KMS-11 (cell line): ENCODE measurements around the gene LAG3.

Source experiments
- H2AFZ ChIP-seq: fragments of 200-600 bp; sonication (generic); 2 replicates; pipeline ENCODE4 v1.6.1; 2016; ENCODE audit warnings: antibody characterized with exemption, mixed run types, low read depth
- H3K27ac ChIP-seq: fragments of 200-600 bp; sonication (generic); 2 replicates; pipeline ENCODE4 v1.6.1; 2016; ENCODE audit warnings: mild to moderate bottlenecking, mixed run types
- H3K27me3 ChIP-seq: fragments of 200-600 bp; sonication (generic); 2 replicates; pipeline ENCODE4 v1.6.1; 2017; ENCODE audit warnings: mild to moderate bottlenecking, low read depth, mixed run types, moderate library complexity; ENCODE audit not compliant: insufficient read depth
- H3K36me3 ChIP-seq: fragments of 200-600 bp; sonication (generic); 2 replicates; pipeline ENCODE4 v1.6.1; 2017; ENCODE audit warnings: mild to moderate bottlenecking, mixed run types; ENCODE audit not compliant: insufficient read depth
- H3K4me1 ChIP-seq: fragments of 200-600 bp; sonication (generic); 2 replicates; pipeline ENCODE4 v1.6.1; 2016; ENCODE audit warnings: mild to moderate bottlenecking, low read depth, mixed run types; ENCODE audit not compliant: poor library complexity, severe bottlenecking
- H3K4me2 ChIP-seq: fragments of 200-600 bp; sonication (generic); 2 replicates; pipeline ENCODE4 v1.7.0; 2016; ENCODE audit warnings: mild to moderate bottlenecking, mixed run types
- H3K4me3 ChIP-seq: fragments of 200-600 bp; sonication (generic); IDR thresholded peaks from 2 replicates; pipeline ENCODE4 v1.6.1; 2017; ENCODE audit warnings: low read depth, low read length, mixed read lengths; ENCODE audit not compliant: insufficient read depth
- H3K79me2 ChIP-seq: fragments of 200-600 bp; sonication (generic); 2 replicates; pipeline ENCODE4 v1.6.1; 2016; ENCODE audit warnings: low read depth, mixed run types; ENCODE audit not compliant: insufficient read depth
- H3K9ac ChIP-seq: fragments of 200-600 bp; sonication (generic); 2 replicates; pipeline ENCODE4 v1.6.1; 2016; ENCODE audit warnings: mild to moderate bottlenecking, mixed run types
- H4K20me1 ChIP-seq: fragments of 200-600 bp; sonication (generic); 2 replicates; pipeline ENCODE4 v1.6.1; 2016; ENCODE audit warnings: mild to moderate bottlenecking, mixed run types; ENCODE audit not compliant: insufficient read depth
- TF ChIP-seq, protein P1 (sequence below): fragments of 200-600 bp; sonication (generic); conservative IDR thresholded peaks from 2 replicates; pipeline ENCODE4 v1.6.1; 2017; ENCODE audit warnings: low read depth, mild to moderate bottlenecking, antibody characterized with exemption, low read length, moderate library complexity, mixed read lengths

Gene LAG3

DNA sequence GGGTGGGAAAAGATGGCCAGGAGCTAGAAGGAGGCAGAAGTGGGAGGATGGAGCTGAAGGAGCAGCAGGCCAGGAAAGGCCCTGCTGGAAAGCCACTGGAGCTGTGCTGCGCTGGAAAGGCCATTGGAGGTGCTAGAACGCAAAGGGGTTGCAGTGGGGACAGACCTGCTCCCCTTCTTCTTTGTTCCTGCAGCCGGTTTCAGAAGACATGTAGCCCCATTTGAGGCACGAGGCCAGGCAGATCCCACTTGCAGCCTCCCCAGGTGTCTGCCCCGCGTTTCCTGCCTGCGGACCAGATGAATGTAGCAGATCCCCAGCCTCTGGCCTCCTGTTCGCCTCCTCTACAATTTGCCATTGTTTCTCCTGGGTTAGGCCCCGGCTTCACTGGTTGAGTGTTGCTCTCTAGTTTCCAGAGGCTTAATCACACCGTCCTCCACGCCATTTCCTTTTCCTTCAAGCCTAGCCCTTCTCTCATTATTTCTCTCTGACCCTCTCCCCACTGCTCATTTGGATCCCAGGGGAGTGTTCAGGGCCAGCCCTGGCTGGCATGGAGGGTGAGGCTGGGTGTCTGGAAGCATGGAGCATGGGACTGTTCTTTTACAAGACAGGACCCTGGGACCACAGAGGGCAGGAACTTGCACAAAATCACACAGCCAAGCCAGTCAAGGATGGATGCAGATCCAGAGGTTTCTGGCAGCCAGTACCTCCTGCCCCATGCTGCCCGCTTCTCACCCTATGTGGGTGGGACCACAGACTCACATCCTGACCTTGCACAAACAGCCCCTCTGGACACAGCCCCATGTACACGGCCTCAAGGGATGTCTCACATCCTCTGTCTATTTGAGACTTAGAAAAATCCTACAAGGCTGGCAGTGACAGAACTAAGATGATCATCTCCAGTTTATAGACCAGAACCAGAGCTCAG is 47.0 kb downstream of the LAG3 start:
- no peaks in the 10 kb centered on the region for H3K79me2 ChIP-seq
- H3K27me3 ChIP-seq: peaks cover 44% of the 10 kb centered on the region
- TF ChIP-seq, protein P1, sequence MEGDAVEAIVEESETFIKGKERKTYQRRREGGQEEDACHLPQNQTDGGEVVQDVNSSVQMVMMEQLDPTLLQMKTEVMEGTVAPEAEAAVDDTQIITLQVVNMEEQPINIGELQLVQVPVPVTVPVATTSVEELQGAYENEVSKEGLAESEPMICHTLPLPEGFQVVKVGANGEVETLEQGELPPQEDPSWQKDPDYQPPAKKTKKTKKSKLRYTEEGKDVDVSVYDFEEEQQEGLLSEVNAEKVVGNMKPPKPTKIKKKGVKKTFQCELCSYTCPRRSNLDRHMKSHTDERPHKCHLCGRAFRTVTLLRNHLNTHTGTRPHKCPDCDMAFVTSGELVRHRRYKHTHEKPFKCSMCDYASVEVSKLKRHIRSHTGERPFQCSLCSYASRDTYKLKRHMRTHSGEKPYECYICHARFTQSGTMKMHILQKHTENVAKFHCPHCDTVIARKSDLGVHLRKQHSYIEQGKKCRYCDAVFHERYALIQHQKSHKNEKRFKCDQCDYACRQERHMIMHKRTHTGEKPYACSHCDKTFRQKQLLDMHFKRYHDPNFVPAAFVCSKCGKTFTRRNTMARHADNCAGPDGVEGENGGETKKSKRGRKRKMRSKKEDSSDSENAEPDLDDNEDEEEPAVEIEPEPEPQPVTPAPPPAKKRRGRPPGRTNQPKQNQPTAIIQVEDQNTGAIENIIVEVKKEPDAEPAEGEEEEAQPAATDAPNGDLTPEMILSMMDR: no peak
- no peaks in the 10 kb centered on the region for H3K4me1 ChIP-seq
- H3K9ac ChIP-seq: no peak overlapping the region
- no peak overlapping the region for H3K27ac ChIP-seq
- H3K4me2 ChIP-seq: no peak overlapping the region
- H3K36me3 ChIP-seq: no peaks in the 10 kb centered on the region
- no peak overlapping the region for H2AFZ ChIP-seq
- H4K20me1 ChIP-seq: no peaks in the 10 kb centered on the region
- no peak overlapping the region for H3K4me3 ChIP-seq

DNA sequence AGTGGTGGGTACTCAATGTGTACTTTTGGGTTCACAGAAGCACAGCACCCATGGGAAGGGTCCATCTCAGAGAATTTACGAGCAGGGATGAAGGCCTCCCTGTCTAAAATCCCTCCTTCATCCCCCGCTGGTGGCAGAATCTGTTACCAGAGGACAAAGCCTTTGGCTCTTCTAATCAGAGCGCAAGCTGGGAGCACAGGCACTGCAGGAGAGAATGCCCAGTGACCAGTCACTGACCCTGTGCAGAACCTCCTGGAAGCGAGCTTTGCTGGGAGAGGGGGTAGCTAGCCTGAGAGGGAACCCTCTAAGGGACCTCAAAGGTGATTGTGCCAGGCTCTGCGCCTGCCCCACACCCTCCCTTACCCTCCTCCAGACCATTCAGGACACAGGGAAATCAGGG is 47.8 kb downstream of the LAG3 start:
- H3K4me2 ChIP-seq: no peak overlapping the region
- TF ChIP-seq, protein P1: no peak
- H4K20me1 ChIP-seq: no peaks in the 10 kb centered on the region

DNA sequence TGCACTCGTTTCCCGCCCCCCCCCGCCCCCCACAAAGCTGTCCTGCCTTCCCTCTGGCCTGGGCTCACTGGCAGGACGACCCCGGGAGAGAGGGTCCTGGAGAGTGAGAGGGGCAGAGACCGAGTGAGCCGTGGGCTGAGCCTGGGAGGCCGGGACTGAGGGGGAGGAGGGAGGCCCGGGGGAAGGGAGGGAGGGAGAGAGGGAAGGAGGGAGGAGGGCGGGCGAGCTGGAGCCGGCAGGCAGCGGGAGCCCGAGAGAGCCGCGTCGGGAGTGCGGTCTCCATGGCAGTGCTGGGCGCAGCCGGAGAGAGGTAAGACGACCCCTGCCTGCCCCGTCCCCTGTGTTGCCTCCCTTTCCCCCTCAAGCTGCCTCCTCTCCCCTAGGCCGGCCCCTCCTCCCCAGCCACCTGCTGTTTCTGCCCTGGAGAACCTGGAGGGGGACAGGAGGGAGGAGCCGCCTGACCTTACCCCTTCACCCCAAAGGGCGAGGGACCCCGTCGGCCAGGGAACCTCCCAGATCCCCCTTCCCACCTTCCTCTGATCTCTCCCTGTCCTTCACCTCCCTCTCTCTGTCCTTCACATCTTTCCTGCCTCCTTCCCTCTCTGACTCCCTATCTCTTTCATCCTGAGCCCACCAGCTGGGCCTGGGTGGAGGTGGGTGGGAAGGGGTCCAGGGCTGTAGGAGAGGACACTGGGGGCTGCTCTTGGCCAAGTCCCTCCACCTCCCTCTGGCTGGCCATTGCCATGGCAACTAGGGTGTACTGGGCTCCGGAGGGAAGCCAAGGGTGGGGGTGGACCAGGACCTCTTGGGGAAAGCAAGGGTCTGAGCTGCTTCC is 49.5 kb downstream of the LAG3 start, which contains the start of gene GPR162:
GPR162 (plus strand) TSS at position 231 of the 835 bp plus-strand sequence. CDS start 2,078 bp downstream, outside the sequence.
- Histone ChIP-seq H3K9ac (no peak within 1 kb of the TSS), H2AFZ (no peak within 1 kb of the TSS), H3K36me3 (no peaks in the 10 kb centered on the region), H3K4me1 (peaks cover 6% of the 10 kb centered on the region), H3K27me3 (peaks cover 60% of the 10 kb centered on the region), H3K27ac (no peak within 1 kb of the TSS), H4K20me1 (no peaks in the 10 kb centered on the region), H3K79me2 (no peaks in the 10 kb centered on the region), H3K4me3 (no peak within 1 kb of the TSS), H3K4me2 (no peak within 1 kb of the TSS)
- TF ChIP-seq, protein P1: no peak

More for the DNA sequence above, 47.8 kb downstream of the LAG3 start:
- no peaks in the 10 kb centered on the region for H3K79me2 ChIP-seq
- peaks cover 48% of the 10 kb centered on the region for H3K27me3 ChIP-seq
- H3K27ac ChIP-seq: no peak overlapping the region
- no peak overlapping the region for H3K9ac ChIP-seq
- no peak overlapping the region for H3K4me3 ChIP-seq
- no peaks in the 10 kb centered on the region for H3K4me1 ChIP-seq
- H2AFZ ChIP-seq: no peak overlapping the region
- H3K36me3 ChIP-seq: no peaks in the 10 kb centered on the region

DNA sequence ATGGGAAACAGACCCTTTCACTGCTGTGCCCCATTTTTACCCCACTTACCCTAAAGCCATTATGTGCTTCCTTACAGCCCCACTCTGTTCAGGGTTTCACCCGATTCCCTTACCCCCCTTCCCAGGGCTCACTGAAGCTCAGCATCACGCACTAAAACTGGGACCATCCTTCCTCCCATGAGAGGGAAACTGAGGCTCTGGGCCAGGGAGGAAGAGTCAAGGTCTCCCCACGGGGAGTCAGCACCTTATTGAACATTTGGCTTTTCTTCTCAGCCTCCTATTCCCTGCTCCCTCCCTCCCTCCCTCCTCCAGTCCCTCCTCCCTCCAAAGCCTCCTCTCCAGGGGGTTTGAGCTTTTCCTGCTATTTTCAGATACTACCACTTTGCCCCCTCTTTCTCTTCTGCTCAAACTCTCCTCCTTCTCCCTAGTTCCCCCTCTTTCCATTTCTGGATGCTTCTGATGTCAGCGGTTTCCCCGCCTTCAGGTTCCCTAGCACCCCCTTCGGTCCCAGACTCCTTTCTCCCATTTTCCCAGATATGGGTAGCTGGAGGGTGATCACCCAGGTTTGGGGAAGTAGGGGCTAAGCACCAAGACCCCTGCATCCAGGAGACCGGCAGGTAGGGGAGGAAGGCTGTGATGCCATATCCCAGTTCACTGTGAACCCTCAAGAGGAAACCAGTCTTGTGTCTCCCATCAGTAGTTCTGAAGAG is 50.3 kb downstream of the LAG3 start:
- Histone ChIP-seq H3K9ac (no peak overlapping the region), H3K27ac (no peak overlapping the region), H3K4me2 (no peak overlapping the region), H3K79me2 (no peaks in the 10 kb centered on the region), H3K27me3 (peaks cover 66% of the 10 kb centered on the region), H3K4me1 (peaks cover 6% of the 10 kb centered on the region), H3K36me3 (no peaks in the 10 kb centered on the region), H3K4me3 (no peak overlapping the region), H4K20me1 (no peaks in the 10 kb centered on the region), H2AFZ (no peak overlapping the region)
- TF ChIP-seq, protein P1: no peak
